CD4-positive, alpha-beta T cell treated with Interleukin-12 subunit alpha and Interleukin-12 subunit beta, for 1 hour (primary cell): ENCODE data around the gene PLD1.
"Not testable (repeated sequence)": the region's sequence is repeated elsewhere in the genome, so short reads cannot be mapped to it uniquely, and the experiment has no call there.

Source experiments
- DNase-seq: peaks from one replicate; pipeline ENCODE4 v3.0.0-alpha.2; 2020

Gene PLD1, protein sequence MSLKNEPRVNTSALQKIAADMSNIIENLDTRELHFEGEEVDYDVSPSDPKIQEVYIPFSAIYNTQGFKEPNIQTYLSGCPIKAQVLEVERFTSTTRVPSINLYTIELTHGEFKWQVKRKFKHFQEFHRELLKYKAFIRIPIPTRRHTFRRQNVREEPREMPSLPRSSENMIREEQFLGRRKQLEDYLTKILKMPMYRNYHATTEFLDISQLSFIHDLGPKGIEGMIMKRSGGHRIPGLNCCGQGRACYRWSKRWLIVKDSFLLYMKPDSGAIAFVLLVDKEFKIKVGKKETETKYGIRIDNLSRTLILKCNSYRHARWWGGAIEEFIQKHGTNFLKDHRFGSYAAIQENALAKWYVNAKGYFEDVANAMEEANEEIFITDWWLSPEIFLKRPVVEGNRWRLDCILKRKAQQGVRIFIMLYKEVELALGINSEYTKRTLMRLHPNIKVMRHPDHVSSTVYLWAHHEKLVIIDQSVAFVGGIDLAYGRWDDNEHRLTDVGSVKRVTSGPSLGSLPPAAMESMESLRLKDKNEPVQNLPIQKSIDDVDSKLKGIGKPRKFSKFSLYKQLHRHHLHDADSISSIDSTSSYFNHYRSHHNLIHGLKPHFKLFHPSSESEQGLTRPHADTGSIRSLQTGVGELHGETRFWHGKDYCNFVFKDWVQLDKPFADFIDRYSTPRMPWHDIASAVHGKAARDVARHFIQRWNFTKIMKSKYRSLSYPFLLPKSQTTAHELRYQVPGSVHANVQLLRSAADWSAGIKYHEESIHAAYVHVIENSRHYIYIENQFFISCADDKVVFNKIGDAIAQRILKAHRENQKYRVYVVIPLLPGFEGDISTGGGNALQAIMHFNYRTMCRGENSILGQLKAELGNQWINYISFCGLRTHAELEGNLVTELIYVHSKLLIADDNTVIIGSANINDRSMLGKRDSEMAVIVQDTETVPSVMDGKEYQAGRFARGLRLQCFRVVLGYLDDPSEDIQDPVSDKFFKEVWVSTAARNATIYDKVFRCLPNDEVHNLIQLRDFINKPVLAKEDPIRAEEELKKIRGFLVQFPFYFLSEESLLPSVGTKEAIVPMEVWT

GRCh38 chr3:171809861-171810628, at the start of gene PLD1:
Gene PLD1 (minus strand): TSS chr3:171810483. CDS start chr3:171738051, 72,432 bp downstream.
- DNase-seq: peak; percentile 35

DNA sequence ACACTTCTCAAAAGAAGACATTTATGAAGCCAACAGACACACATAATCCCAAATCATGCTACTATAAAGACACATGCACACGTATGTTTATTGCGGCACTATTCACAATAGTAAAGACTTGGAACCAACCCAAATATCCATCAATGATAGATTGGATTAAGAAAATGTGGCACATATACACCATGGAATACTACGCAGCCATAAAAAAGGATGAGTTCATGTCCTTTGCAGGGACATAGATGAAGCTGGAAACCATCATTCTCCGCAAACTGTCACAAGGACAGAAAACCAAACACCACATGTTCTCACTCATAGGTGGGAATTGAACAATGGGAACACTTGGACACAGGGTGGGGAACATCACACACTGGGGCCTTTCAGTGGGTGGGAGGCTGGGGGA, 48.5 kb upstream of the PLD1 start:
- DNase-seq: not testable (repeated sequence)

- DNase-seq: no peak
Observed at GRCh38 chr3:171854649-171855305, 44.5 kb upstream of the PLD1 start.

GRCh38 chr3:171851660-171852058, 41.4 kb upstream of the PLD1 start:
- no peak for DNase-seq

DNA sequence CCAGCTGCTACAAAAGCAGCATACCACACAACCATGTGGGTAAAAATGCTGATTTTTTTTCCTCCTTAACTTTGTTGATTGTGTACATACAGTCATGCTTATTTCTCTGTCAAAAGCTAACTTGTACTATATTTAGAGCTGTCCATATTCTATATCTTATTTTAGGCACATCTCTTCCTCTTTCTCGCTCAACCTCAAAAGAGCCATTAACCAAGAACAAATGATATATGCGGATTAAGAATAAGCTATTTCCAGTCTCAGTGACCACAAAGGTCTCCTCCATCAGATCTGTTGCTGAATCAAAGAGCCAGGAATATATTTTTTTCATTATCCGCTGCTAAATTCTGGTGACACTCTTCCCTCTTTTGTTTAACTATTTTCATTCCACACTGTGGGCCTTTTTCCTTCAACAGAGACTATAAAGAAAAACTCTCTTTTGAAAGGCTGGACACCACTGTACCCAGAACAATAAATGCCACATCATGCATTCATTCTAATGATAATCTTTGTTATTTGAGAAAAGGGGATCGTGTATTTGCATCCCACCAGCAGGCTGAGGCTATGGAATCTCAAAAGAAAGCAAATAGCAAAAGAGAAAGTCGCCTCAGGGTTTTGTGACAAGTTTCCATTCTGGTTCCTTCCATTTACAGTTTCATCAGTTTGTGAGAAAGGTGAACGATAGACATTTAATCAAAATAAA, 40.8 kb upstream of the PLD1 start:
- DNase-seq: no peak

GRCh38 chr3:171850320-171850959, 40.2 kb upstream of the PLD1 start:
- DNase-seq: no peak

DNA sequence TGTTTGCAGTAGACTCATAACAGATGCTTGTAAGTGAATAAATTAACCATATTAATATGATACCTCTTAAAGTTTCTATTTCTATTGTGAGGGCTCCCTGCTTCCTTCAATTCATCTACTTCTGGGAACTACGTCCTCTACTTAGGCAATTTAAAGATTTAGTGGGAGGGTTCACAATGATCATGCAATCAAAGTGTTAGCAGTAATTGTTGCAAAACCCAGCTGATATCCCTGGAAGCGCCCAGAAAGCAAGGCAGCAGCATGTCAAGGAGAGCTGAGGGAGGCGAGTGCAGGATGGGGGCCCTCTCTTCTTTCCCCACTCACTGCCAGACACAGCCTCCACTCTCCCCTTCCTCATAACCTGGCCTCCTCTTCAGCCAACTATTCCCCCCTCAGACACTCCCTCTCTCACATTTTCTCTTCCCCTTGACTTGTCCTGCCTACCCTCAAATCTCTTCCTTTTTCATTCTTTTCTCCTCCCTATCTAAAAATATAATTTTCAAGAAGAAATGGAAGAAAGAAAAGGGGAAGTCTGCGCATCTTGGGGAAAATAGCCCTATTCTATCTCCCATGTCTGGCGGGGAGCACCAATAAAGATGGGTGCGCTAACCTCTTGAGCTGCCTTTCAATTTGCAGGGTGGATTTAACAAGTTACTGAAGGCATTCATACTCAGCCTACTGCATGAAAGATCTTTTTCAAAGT, 39.5 kb upstream of the PLD1 start:
- DNase-seq: no peak

DNA sequence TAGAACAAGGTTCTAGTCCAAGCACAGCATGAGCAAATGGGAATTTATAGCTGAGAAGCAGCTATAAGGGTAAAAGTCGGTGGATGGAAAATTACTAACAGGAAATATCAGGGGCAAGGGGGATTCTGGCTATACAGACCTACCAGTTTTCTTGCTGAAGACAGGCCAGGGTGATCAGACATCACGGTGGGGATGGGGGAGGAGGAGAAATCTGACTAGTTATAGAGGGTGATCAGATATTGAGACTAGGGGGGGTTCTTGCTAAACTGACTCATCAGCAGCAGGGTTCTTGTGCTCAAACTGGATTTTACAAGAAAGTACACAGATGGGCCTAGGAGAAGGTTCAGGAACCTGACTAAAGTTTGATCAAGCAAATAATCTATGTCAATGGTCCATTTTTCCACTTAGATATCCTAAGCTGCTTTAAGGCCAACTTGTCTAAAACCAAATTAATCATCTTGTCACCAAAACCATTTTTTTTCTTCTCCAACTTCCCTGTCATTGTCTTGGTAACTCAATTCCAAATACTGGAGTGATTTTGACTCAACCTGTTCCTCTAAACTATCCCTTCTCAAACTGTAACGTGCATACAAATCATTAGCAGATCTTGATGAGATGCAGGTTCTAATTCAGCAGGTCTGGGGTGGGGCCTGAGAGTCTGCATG, 37.4 kb upstream of the PLD1 start:
- DNase-seq: no peak

- DNase-seq: no peak
Observed at GRCh38 chr3:171847133-171847532, 36.9 kb upstream of the PLD1 start.

DNA sequence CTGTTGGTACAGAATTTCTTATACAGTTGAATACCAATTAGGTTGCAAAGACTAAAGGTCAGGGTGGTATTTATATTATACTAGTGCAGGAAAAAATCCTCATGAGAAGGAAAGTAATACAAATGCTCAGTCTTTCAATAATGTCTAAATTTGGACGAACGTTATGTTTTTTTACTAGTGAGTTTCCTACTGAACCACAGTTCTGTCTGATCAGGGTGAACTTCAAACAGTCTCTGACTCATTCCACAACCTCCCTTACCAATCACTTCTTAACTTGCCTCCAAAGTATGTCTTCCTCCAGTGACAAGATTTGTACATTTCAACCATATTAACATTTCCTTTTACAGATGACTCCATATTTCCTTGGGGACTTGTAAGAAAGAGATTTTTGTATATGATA, 36.3 kb upstream of the PLD1 start:
- DNase-seq: no peak

- no peak for DNase-seq
Observed at GRCh38 chr3:171845481-171846284, 35.4 kb upstream of the PLD1 start.

DNA sequence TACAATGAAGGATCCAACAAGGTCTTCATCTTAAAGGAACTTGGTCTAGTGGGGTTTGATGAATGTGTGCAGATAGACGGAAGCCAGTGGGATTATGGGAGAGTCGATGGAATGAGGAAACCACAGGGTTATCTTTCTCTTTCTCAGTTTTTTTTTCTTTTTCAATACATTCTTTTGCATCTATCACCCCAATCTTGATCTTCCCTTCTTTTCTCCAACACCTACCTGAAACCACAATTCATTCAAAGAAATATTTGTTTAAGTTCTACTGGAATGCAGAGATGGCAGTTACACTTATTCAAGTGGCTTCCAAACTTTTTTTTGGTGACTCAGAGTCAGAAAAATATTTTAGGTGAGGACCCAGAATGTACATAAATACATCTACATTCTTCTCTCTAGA, 34.6 kb upstream of the PLD1 start:
- no peak for DNase-seq

DNA sequence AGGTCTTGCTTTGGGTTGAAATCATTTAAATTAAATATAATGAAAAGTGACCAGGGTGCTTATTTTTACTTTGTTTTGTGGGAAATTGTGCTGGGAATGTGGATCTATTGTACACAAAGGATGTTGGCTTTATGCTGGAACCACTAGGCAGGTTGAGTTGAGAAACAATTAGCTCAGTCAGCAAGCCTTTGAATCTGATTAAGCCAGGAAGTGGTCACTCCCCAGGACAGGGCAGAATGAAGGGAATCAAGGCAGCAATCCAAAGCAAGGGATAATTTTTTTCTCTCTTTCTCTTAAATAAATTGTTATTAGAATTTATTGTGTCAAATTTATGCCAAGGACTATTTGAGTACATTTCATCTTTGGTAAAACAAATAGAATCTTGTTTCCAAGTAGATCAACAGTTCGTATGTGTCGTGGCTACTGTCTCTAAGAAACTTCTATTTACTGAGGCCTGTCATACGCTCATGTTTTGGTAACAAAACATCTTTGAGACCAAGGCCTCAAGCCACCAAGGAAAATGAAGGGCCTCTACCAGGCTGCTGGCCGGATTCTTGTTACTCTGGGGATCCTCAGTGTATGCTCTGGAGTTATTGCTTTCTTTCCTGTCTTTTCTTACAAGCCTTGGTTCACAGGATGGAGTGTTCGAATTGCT, 32.7 kb upstream of the PLD1 start, which contains the start of gene TMEM212:
TMEM212 (plus strand) TSS at position 486 of the 655 bp plus-strand sequence; CDS start at position 521, 35 bp downstream.
- no peak for DNase-seq

DNA sequence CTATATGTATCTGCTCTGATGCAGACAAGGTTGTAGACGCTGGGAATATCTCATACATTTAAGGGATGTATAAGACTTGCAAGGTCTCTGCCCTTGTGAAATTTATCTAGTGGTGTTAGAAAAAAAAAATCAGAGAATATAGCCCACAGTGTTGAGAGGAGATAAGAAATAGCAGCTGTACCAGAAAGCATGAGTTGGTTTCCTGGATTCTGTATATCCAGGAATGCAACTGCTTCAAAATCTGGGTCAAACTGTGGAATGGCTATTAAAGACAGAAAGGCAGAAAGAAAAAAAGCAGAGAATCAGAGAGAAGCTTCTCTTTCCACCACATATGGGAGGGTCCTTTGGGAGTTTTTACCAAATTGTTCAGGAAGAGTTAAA, 31.3 kb upstream of the PLD1 start:
- DNase-seq: no peak

- DNase-seq: no peak
Observed at GRCh38 chr3:171840811-171841619, 30.7 kb upstream of the PLD1 start.

DNA sequence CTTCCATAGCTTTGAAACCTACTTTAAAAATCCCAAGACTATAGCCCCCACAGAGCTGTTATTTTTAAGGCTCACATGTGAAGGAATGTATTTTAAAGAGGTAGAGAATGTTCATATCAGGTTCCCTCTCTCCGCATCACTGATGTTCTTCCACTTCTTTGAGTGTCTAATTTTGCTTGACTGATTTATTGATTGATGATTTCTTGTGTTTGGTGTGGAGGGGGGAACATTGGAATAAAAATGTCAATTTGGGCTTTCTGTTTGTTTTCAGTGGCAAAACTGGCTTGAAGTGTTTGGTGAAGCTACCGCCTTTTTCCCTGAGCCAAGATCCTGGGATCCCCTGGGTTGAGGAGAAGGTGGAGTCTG, 30.1 kb upstream of the PLD1 start:
- DNase-seq: no peak

- DNase-seq: no peak
Observed at GRCh38 chr3:171839270-171839669, 29.0 kb upstream of the PLD1 start.
